22Rv1 (cell line): ENCODE measurements around the gene SCN8A.

ENCODE experiments used
- H3K27ac ChIP-seq: fragments of 450-650 bp; 2 replicates; pipeline ENCODE4 v1.5.1; 2017
- ZFX ChIP-seq: fragments of 450-650 bp; IDR thresholded peaks from 2 replicates; pipeline ENCODE4 v1.6.1; 2017; ENCODE audit warnings: antibody characterized with exemption, borderline replicate concordance
- TF ChIP-seq, protein P1 (sequence below): fragments of 450-650 bp; IDR thresholded peaks from 2 replicates; pipeline ENCODE4 v1.5.1; 2017; ENCODE audit warnings: mild to moderate bottlenecking

The SCN8A gene

DNA sequence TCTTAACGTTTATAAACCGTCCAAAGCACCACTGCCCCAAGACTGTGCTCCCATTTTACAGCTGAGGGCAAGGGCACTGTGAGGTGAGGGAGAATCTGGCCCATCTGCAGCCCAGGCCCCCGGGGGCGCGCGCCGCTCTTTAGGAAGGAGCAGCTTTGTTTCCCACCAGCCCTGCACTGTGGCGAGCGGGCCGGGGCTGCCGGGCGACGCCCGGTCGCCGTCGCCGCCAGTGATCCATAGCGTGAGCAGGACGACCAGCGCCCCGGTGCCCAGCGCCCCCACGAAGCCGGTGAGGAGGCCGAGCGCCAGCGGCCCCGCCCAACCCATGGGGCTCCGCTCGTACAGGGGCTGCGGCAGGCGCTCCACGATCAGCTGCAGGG, 222.9 kb downstream of the SCN8A start:
- peak overlapping the region; percentile 72 for H3K27ac ChIP-seq
- TF ChIP-seq, protein P1, sequence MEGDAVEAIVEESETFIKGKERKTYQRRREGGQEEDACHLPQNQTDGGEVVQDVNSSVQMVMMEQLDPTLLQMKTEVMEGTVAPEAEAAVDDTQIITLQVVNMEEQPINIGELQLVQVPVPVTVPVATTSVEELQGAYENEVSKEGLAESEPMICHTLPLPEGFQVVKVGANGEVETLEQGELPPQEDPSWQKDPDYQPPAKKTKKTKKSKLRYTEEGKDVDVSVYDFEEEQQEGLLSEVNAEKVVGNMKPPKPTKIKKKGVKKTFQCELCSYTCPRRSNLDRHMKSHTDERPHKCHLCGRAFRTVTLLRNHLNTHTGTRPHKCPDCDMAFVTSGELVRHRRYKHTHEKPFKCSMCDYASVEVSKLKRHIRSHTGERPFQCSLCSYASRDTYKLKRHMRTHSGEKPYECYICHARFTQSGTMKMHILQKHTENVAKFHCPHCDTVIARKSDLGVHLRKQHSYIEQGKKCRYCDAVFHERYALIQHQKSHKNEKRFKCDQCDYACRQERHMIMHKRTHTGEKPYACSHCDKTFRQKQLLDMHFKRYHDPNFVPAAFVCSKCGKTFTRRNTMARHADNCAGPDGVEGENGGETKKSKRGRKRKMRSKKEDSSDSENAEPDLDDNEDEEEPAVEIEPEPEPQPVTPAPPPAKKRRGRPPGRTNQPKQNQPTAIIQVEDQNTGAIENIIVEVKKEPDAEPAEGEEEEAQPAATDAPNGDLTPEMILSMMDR, result no peak
- TF ChIP-seq ZFX, result no peak

DNA sequence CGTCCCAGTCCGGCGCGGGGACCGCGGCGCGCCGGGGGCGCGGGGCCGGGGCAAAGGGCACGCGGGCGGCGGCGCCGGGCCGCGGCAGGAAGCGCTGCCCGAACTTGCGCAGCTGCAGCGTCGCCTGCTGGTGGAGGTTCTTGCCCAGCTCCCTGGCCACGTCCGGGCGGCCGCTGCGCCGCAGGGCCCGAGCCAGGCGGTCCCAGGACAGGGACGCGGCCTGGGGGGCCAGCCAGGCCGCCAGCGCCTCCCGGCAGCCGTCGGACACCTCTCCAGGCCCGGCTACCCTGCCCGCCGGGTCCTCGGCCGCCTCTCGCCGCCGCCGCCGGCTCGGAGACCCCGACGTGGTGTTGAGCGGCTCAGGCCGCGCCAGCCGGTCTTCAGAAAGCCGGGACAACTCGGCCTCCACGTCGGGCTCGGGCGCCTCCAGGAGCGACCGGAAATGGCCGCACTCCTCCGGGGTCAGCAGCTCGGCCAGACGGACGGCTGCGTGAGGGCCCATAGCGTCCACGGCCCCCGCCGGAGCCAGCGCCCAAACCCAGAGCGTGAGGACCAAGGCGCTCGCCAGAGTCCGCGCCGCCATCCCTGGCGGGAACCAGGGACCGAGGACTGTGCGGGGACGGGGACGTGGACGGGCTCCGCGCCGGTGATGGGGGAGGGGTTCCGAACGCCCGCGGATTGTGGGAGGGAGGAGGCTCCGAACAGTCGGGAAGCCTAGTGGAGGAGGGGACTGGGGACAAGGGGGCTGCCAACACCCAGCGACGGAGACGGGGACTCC, 223.5 kb downstream of the SCN8A start:
- TF ChIP-seq ZFX, result no peak
- TF ChIP-seq, protein P1, result peak; percentile 99
- H3K27ac ChIP-seq, result peak overlapping the region; percentile 72

DNA sequence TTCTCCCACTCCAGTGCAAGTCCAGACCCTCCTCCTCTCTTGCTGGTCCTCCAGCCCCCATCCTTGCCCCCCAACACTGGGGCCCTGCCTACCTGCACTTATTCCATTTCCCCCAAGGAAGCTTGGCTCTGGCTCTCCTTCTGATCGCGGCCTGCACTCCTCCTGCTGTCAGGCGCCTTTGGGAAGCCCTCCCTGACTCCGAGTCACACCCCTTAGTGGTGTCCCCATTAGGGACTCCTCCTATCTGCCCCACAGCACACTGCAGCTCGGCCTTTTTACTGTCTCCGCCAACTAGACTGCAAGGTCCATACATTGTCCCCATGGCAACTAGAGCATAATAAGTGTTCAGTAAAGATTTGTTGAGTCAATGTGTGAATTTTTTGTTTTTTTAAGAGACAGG, 224.5 kb downstream of the SCN8A start:
- no peak for TF ChIP-seq ZFX
- H3K27ac ChIP-seq, result peak overlapping the region; percentile 72

DNA sequence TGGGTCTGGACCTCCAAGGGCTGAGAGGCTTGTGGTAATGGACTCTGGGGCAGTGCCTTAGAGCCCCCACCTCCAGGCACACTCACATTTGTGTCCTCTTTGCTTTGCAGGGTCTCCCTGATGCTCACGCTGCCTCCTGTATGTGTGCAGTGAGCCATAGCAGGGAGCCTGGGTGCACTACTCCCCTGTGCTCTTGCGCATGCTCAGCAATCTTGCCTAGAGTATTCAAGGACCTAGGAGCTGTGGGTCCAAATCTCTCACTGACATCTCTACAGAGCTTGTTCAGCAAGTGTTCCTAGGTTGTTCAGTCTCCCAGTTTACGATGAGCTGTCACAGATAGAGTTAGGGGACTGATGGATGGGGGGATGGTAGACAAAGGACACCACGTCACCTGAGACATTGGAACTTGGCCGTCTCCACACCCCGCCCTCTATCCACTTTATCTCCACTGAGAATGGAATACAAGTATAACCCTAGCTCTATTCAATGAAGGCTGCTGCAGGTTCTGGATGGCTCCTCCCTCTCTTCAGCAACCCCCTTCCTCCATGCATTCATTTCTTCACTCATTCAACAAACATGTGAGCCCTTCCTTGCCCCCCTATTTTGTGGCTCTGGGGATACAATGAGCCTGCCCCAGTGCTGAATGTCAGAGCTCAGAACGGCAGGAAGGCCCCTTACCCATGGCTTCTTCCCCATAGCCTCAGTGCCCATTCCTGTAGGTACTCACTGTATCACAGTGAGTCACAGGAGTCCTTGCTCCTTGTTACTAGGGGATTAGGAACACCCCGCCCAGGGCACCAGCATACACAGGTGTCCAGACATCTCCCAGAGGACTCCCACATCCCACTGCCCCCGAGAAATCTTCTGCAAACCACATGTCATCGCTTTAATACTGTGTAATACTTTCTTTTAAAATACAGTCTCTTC, 226.3 kb downstream of the SCN8A start:
- TF ChIP-seq, protein P1, result no peak
- TF ChIP-seq ZFX, result no peak
- H3K27ac ChIP-seq, result peak overlapping the region; percentile 1; the same call in 1 of the 2 replicates

DNA sequence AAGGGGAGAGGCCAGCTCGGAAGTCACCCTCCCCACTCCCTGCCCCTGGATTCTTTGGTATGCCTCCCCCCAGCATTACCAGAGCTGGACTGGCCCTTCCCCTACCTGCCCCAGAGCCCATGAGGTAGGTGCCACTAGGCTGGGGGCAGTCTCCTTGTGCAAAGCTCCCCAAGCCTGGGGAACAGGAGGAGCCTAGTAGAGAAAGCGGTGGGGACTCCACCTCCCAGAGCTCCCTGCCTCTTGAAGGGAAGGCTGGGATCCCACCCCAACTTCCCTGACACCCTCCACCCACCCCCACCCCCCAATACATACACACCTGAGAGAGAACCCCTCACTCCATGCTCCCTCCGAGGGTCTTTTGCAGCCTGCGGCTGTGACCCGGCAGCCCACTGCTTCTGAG, 227.1 kb downstream of the SCN8A start:
- TF ChIP-seq, protein P1, result no peak
- no peak for TF ChIP-seq ZFX
- peak overlapping the region; percentile 1; the same call in 1 of the 2 replicates for H3K27ac ChIP-seq

DNA sequence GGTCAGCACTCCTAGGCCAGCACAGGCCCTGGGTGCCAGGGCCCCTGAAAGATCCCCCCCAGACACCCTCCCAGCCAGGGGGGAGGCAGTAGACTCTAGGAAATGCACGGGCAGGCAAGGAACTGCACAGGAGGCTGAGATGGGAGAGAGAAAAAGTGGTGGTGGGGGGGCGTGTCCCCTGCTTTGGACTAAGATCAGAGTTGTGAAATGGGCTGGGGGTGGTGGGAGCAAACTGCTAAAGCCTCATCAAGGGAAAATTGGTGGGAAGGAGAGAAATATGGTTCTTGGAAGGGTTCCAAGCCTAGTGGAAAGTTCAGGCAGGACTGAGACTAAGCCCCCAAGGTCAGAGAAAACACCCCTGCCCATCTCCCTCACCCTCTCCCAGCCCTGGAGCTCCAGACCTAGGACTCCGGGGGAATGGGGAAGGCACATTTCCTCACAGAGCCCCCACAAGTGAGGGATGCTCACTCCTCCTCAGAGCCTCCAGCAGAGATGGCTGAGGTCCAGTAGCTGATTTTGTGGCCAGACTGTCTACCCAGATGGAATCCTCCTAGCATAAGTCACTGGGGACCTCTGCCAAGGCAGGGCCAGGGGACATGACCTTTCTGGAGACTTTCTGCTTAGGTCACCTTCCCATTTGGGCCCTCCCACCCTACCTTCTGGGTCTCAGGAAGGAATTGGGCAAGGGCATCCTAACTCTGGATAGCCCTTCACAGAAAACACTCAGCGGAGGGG, 227.7 kb downstream of the SCN8A start:
- H3K27ac ChIP-seq, result peak overlapping the region; percentile 94
- TF ChIP-seq, protein P1, result no peak
- no peak for TF ChIP-seq ZFX
